Measurements from ENCODE around the gene CUL7. TPM values are rescaled to one million over a fixed set of nuclear protein-coding genes. Genes with fewer than 3 reads are reported as not detected.
"Not testable (repeated sequence)": the region's sequence is repeated elsewhere in the genome, so short reads cannot be mapped to it uniquely, and the experiment has no call there.

The CUL7 gene
- total RNA-seq, 1 donor from 2014 or later = 16.1 TPM

GRCh38 chr6:43050981-43051380, 2.7 kb downstream of the CUL7 start:
- H3K4me1 ChIP-seq = peaks cover 13% of the 10 kb centered on the region
- H3K9me3 ChIP-seq = no peaks in the 10 kb centered on the region
- no peak overlapping the region for H3K4me3 ChIP-seq
- TF ChIP-seq CTCF (IDR thresholded peaks at IDR 0.05) = no peak
- DNase-seq (no peak), ATAC-seq (no peak)
- H3K27me3 ChIP-seq (ENCODE audit: low read depth) = no peaks in the 10 kb centered on the region
- H3K36me3 ChIP-seq = peaks cover 65% of the 10 kb centered on the region
- intact Hi-C loops (cut with DNase I) = no loop called here
- H3K27ac ChIP-seq = no peak overlapping the region

GRCh38 chr6:43047998-43048397, 5.7 kb downstream of the CUL7 start:
- no peak for TF ChIP-seq CTCF (IDR thresholded peaks at IDR 0.05)
- peaks cover 11% of the 10 kb centered on the region for H3K4me1 ChIP-seq
- H3K9me3 ChIP-seq = no peaks in the 10 kb centered on the region
- intact Hi-C loops (cut with DNase I) = no loop called here
- H3K27me3 ChIP-seq (ENCODE audit: low read depth) = no peaks in the 10 kb centered on the region
- no peak for DNase-seq
- no peak overlapping the region for H3K27ac ChIP-seq
- ATAC-seq = no peak
- H3K4me3 ChIP-seq = no peak overlapping the region
- H3K36me3 ChIP-seq = peaks cover 79% of the 10 kb centered on the region

DNA sequence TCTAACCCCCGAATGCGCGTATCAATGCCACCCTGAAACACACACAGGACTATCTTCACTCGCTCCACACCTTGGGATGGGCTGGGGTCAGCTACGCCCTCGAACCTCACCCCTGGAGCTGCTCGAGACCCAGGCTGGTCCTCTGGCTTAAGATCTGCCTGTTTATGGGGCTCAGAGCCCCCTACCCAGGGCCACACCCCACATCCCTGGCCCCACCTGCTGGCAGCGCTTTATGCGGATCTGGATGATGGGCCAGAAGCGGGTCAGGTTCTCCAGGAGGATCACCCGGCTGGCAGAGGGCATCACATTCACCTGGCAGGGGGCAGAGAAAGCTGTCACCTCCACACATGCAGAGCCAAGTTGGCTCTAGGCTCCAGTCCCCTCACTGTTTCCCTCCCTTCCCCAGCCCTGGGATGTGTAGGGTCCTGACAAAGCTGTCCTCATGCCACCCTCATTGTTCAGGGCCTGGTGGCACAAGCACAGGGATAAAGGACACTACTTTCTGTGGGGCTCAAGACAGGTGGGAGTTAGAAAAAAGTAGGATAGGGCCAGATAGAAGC, 8.2 kb downstream of the CUL7 start:
- intact Hi-C loops (cut with DNase I) = no loop called here
- DNase-seq = no peak
- no peaks in the 10 kb centered on the region for H3K9me3 ChIP-seq
- H3K27me3 ChIP-seq (ENCODE audit: low read depth) = no peaks in the 10 kb centered on the region
- H3K36me3 ChIP-seq = peaks cover 87% of the 10 kb centered on the region
- no peak overlapping the region for H3K4me3 ChIP-seq
- ATAC-seq = no peak
- no peaks in the 10 kb centered on the region for H3K4me1 ChIP-seq
- no peak for TF ChIP-seq CTCF (IDR thresholded peaks at IDR 0.05)
- no peak overlapping the region for H3K27ac ChIP-seq

- no peak overlapping the region for H3K27ac ChIP-seq
- TF ChIP-seq CTCF (IDR thresholded peaks at IDR 0.05) = no peak
- H3K9me3 ChIP-seq = no peaks in the 10 kb centered on the region
- H3K4me3 ChIP-seq = no peak overlapping the region
- H3K27me3 ChIP-seq (ENCODE audit: low read depth) = no peaks in the 10 kb centered on the region
- intact Hi-C loops (cut with DNase I) = no loop called here
- ATAC-seq (no peak), DNase-seq (no peak)
- no peaks in the 10 kb centered on the region for H3K4me1 ChIP-seq
- peaks cover 86% of the 10 kb centered on the region for H3K36me3 ChIP-seq
Measured at GRCh38 chr6:43043310-43043709, 10.3 kb downstream of the CUL7 start.

GRCh38 chr6:43041475-43041874, 12.2 kb downstream of the CUL7 start:
- intact Hi-C loops (cut with DNase I); ATAC-seq; H3K9me3 ChIP-seq; H3K4me3 ChIP-seq; DNase-seq; H3K4me1 ChIP-seq; H3K27me3 ChIP-seq (ENCODE audit: low read depth); H3K27ac ChIP-seq: not testable (repeated sequence)
- peaks cover 86% of the 10 kb centered on the region for H3K36me3 ChIP-seq

- H3K4me3 ChIP-seq = no peak overlapping the region
- no peaks in the 10 kb centered on the region for H3K27me3 ChIP-seq (ENCODE audit: low read depth)
- no peaks in the 10 kb centered on the region for H3K9me3 ChIP-seq
- ATAC-seq = no peak
- intact Hi-C loops (cut with DNase I) = no loop called here
- peaks cover 84% of the 10 kb centered on the region for H3K36me3 ChIP-seq
- TF ChIP-seq CTCF (IDR thresholded peaks at IDR 0.05) = no peak
- DNase-seq = no peak
- H3K4me1 ChIP-seq = no peaks in the 10 kb centered on the region
- no peak overlapping the region for H3K27ac ChIP-seq
Measured at GRCh38 chr6:43040542-43041257, 13.0 kb downstream of the CUL7 start.
